Fibroblast of lung (primary cell): ENCODE measurements around the gene SAP130.

Experiments
- CTCF ChIP-seq, 2 donors: IDR thresholded peaks in 1 of 2; conservative IDR thresholded peaks in 1 of 2; 1 replicate in 1 of 2; 2 replicates in 1 of 2; pipeline ENCODE4 v1.5.1; 2011 to 2012; ENCODE audit warnings: low read length in 2 of 2, control low read depth in 1 of 2, inconsistent platforms in 1 of 2, low read depth in 1 of 2, mild to moderate bottlenecking in 1 of 2
- EZH2 ChIP-seq: IDR thresholded peaks from 2 replicates; pipeline ENCODE4 v1.5.1; 2012; ENCODE audit warnings: low read length, control low read depth, mild to moderate bottlenecking; ENCODE audit errors: missing control alignments

GRCh38 chr2:128039535-128039934 lies 11.7 kb upstream of the SAP130 start:
- no peak for TF ChIP-seq CTCF (conservative IDR thresholded peaks at IDR 0.05 in 1 of 2, IDR thresholded peaks at IDR 0.05 in 1 of 2; ENCODE audit: low read depth in 1 of 2, low read length in 2 of 2)
- no peak for TF ChIP-seq EZH2
